NCI-H774 (cell line): ENCODE results near the gene MRPL24.
A peak's percentile ranks its signal among the peaks of the same experiment; 100 is the strongest.
"Not testable (repeated sequence)": the region's sequence is repeated elsewhere in the genome, so short reads cannot be mapped to it uniquely, and the experiment has no call there.

ENCODE experiments used
- DNase-seq: peaks from one replicate; lab custom pipeline; 2025; lab: John Stamatoyannopoulos, UW

Gene MRPL24

DNA sequence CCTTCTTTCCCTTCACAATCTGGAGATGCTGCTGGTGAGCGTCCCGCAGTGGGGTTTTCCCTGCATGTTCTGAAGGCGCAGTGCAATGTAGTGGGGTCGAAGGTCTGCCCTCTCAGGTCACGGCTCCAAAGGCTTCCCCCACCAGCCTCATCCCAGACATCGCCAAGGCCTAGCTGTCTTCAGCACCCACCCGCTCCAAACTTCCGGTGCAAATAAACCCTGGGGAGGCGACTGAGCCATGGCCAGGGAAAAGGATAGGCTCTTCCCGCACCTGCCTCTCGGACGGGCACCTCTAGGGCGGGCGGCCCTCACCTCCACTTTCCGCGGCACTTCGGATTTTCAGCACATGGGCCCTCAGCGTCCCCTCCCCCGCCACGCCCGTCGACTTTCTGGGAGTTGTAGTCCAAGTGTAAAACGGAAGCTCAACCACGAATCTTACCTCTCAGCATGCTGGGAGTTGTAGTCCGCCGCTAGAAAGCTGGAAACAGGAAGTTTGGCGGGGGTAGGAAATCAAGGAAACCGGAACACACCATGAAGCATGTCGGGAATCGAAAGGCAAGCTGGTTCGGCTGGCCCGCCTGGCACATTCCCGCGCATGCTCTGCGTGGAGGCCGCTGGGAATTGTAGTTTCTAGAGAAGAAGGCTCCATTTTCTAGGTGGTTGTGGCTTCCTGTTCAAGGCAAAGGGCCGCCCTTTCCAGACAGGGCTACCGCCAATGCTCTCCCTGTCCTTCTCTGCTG lies at the start of gene MRPL24:
Gene MRPL24, minus strand, starts transcription at position 348 of the 740 bp plus-strand sequence. CDS start 2,384 bp downstream, outside the sequence.
- peak; percentile 99 for DNase-seq

GRCh38 chr1:156789621-156790318 lies 48.9 kb upstream of the MRPL24 start:
- no peak for DNase-seq

GRCh38 chr1:156788136-156788535 lies 47.2 kb upstream of the MRPL24 start:
- DNase-seq = no peak

DNA sequence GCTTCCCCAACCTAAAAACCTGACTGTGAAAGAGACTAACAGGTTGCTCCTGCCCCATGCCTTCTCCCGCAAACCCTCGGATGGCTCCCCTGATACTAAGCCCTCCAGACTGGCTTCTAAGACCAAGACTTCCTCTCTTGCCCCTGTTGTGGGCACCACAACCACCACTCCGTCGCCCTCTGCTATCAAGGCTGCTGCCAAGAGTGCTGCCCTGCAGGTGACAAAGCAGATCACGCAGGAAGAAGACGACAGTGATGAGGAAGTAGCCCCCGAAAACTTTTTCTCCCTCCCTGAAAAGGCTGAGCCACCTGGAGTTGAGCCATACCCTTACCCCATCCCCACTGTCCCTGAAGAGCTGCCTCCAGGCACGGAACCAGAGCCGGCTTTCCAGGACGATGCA lies 45.8 kb upstream of the MRPL24 start:
- DNase-seq = no peak

DNA sequence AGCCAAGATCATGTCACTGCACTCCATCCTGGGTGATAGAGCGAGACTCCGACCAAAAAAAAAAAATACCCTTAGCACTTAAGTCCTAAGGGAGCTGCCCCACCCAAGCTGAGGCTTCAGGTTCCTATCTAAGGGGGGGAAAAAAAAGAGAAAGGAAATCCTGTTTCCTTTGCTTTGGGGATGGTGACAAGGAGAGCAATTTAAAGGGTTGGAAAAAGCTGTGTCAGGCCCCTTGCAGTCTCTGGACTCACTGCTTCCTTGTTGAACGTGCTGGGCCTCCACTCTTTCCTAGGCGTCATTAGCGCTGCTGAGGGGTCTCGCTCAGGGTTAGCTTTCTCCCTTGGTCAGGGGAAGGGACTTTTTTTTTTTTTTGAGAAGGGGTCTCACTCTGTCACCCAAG lies 44.6 kb upstream of the MRPL24 start:
- no peak for DNase-seq

DNA sequence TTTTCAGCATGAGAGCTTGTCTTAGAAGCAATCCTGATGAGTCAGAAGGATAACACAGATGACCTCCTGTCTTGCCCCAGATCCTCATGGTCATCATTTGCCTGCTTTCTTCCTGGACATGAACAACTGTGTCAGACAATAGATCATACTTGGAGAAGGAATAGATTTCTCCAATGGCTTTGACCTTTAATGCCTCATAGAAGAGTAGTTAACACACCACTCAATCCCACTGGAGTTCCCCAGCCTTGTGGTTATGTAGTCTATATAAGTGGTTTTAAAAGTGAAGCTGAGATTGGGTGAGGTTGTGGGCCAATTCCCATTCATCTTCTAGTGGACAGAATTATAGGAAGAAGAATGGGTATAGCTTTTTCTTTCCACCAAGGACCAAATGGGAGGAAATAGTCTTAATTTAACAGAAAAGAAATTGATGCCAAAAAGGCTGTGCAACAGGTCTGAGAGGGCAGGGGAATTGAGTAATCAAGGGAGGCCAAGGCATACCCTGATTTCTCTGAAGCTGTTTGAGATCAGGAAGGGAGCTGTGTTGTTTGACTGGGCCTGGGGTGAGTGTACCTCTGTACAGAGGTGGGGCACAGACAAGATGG lies 40.8 kb upstream of the MRPL24 start:
- DNase-seq = no peak

DNA sequence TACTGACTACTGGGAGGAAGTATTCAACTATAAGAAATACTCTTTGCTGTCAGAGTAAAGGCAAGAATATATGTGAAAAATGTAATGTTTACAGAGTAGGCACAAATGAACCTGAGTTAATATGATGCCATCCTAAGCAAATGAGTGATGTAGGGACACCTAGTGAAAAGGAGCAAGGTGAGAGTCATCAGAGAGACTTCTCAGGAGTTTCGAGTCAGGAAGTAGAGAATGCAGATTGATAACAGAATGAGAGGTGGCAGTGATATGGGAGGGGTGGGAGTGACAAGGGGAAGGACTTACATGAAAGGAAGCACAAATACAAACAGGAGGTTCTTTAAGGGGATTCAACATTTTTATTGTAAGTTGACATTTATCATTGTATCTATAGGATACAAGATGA lies 36.7 kb upstream of the MRPL24 start:
- DNase-seq = no peak

- no peak for DNase-seq
Observed at GRCh38 chr1:156776942-156777341, 36.1 kb upstream of the MRPL24 start.

- DNase-seq = no peak
Observed at GRCh38 chr1:156775799-156776198, 34.9 kb upstream of the MRPL24 start.

DNA sequence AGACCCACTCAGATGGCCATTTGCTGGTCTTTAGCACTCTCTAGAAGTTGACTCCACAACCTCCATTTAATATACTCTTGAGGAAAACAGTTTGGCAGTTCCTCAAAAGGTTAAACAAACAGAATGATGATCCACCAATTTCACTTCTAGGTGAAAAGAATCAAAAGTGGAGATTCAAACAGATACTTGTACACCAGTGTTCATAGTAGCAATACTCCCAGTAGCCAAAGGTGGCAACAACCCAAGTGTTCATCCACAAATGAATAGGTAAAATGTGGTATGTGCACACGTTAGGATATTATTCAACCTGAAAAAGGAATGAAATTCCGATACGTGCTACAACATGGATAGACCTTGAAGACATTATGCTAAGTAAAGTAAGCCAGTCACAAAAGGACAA lies 32.7 kb upstream of the MRPL24 start:
- no peak for DNase-seq

GRCh38 chr1:156772728-156773497 lies 32.0 kb upstream of the MRPL24 start:
- no peak for DNase-seq

DNA sequence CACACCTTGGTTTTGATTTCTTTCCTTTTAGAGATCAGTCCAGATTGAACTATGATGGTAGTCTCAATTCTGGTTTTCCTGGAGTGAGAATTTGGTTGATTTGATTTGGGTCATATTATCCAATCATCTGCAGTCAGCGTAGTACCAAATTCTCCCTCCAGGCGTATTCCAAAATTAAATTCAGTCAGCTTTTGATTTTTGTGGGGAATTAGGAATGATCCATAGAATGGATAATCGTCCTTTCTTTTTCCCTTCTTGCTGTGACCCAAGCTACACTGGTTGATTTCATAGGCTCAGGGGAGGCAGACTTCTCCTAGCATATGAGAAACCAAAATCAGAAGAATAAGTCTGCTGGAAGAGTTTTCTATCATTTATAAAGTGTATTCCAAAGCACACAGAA lies 31.3 kb upstream of the MRPL24 start:
- no peak for DNase-seq

DNA sequence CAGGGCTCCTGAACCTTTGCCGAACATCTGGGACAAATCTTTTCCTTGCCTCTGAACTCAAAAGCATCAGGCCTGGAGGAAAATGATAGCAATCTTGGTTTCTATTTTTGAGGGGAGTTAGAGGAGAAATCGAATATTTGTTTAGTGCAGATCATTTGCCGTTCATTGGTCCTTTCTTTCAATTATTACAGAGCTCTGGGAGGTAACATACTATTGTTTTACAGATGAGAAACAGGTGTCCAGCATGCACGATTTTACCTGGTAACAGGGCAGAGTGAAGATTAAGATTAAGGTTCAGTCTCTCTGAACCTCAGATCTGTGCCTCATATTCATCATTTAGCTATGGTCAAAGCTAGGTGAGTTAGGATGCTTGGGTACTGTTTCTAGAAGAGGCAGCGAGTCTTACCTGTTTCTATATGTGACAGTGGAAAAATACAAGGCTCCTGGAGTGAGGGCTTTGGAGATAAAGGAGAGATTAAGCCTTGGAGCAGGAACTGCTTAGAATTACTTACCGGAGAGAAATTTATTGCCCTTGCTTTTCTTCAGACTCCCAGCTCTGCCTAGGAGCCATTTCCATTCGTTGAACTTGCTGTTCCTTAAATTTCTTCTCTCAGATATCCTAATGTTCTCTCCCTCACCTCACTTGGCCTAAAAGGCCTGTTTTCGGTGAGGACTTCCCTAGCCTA lies 27.9 kb upstream of the MRPL24 start:
- DNase-seq = no peak

- no peak for DNase-seq
Observed at GRCh38 chr1:156767879-156768604, 27.2 kb upstream of the MRPL24 start.

DNA sequence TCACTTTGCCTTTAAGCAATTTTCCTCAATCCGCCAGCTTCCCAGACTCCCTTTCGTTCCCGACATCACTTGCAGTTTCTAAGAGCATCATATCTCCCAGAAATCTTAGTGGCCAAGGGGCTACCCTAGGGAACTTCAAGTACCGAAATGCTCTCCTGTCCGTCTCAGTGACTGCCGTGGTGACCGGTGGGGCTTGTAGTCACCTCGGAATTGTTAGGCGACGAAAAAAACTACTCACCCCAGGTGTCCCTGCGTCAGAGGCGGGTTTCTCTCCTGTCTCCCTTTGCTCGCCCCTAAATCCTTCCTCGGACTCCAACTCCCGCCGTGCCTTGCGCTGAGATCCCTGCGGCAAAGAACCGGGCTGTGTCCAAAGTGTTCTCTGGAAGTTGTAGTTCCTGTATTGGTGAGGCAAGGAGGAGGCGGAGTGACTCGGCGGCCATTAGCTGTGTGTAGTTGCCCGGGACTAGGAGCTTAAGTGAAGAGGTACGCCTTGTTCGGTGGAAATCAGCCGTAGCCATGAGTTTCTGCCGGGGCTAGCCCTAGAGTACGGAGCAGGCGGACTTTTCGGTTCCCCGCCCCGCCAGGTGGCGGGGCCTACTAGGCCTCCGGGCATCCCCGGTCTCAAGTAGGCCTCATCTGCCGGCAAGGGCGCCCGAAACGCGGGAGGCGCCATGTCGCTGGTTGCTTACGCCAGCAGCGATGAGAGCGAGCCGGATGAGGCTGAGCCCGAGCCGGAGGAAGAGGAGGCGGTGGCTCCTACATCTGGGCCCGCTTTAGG lies 26.4 kb upstream of the MRPL24 start, which contains the start of gene PRCC:
Gene PRCC, plus strand, starts transcription at position 435 of the 778 bp plus-strand sequence. Its CDS starts 237 bp downstream, at position 672.
- DNase-seq = peak; percentile 100

DNA sequence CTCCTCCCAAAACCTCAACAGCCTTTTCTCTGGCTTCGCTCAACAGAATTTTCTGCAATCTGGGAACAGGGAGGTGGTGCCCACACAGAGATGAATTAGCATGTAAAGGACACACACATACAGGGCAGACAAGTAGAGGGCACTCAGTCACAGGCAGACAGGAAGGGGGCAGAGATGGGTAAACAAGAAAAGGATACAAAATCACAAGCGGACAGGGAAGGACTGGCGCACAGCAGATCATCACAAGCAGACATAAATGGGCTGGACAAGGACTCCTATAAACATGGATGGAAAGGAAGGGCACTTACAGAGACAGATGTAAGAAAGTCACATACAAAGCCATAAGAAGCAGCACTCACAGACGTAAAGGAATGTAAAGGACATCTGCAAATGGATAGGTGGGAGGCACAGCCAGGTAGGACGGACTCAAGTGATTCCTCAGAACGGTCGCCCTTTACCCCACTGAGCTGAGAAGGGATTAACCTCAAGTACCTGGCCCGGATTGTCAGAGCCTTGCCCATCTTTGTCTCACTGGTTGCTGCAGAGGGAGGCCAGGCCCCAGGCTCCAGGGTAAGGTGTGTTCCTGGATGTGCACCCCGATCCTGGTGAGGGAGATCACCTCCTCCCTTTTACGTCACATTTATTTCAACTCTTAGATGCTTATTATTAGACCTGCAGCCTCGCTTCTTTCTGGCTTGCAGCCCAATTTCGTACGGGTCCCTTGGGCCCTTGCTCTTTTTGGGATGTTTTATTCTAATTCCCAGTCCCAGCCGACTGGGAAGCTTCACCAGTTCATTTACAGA lies 25.6 kb upstream of the MRPL24 start:
- DNase-seq = no peak

DNA sequence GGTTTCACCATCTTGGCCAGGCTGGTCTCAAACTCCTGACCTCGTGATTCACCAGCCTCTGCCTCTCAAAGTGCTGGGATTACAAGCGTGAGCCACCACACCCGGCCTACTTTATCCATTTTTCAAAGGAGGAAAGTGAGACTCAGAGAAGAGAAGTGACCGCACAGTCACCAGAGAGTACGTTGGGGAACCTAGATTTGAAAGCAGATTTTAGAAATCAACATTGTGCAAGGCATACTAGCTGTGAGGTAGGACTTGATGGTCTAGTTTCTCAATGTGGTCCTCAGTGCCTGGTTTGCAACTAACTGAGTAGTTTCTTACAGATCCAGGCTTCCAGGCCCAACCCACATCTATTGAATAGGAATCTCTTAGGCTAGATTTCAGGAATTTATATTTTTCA lies 24.8 kb upstream of the MRPL24 start:
- DNase-seq = no peak

GRCh38 chr1:156765136-156765535 lies 24.2 kb upstream of the MRPL24 start:
- not testable (repeated sequence) for DNase-seq

DNA sequence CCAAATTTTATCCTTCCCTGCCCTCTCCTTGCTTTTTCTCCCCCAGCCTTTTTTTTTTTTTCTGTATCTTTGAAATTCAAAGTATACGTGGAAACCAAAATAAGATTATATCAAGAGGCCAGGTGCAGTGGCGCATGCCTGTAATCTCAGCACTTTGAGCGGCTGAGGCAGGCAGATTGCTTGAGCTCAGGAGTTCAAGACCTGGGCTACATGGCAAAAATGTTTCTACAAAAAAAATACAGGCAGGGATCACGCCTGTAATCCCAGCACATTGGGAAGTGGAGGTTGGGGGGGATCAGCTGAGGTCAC lies 19.9 kb upstream of the MRPL24 start:
- DNase-seq = no peak
